ENCODE results near the gene ARHGAP22. TPM values are rescaled to one million over a fixed set of nuclear protein-coding genes. Genes with fewer than 3 reads are reported as not detected.

The ARHGAP22 gene
- total RNA-seq, 4 donors from 2014 or later, result 2.2 to 9.1 (median 4.8) TPM

DNA sequence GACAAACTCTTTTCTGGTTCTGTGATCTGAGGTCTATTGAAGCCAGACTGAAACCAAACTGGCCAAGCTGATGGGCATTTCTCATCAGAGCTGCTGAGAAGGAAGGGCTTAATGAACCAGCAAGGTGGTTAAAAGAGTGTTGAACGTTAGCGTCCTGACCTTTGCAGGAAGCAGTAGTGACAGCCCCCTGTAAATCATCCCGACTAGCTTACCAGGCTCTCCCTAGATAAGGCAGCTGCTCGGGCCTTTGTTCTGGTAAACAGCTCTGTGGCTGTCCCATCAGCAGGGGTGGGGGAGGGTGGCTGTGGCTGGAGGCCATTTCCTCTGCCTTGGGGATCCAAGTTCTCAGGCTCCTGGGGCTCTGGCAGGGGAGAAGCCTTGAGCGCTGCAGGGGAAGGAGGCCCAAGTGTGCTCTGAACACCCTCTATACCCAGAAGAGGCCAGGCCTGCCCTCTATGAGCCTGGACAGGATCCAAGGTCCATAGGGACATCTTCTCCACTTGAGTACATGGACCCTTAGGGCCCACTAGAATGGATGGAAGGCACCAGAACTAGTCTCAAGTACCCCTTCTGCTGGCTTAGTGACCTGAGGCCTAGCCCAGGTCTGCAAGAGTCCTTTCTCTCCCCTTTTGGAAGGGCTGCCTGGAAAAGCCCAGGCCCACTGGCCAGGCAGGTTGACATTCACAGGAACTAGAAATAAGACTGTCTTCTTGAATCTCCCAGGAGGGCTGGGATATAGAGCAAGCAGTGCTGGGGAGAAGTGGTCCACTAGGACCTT is 134.6 kb downstream of the ARHGAP22 start:
- H3K27me3 ChIP-seq, result peaks cover 0 to 36% (median 0%) of the 10 kb centered on the region in 4 donors
- TF ChIP-seq POLR2AphosphoS5 (IDR thresholded peaks at IDR 0.05), result no peak
- TF ChIP-seq, protein P1, sequence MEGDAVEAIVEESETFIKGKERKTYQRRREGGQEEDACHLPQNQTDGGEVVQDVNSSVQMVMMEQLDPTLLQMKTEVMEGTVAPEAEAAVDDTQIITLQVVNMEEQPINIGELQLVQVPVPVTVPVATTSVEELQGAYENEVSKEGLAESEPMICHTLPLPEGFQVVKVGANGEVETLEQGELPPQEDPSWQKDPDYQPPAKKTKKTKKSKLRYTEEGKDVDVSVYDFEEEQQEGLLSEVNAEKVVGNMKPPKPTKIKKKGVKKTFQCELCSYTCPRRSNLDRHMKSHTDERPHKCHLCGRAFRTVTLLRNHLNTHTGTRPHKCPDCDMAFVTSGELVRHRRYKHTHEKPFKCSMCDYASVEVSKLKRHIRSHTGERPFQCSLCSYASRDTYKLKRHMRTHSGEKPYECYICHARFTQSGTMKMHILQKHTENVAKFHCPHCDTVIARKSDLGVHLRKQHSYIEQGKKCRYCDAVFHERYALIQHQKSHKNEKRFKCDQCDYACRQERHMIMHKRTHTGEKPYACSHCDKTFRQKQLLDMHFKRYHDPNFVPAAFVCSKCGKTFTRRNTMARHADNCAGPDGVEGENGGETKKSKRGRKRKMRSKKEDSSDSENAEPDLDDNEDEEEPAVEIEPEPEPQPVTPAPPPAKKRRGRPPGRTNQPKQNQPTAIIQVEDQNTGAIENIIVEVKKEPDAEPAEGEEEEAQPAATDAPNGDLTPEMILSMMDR (IDR thresholded peaks at IDR 0.05), result no peak
- TF ChIP-seq POLR2A (IDR thresholded peaks at IDR 0.05; ENCODE audit: low read depth), result no peak
- TF ChIP-seq EP300 (IDR thresholded peaks at IDR 0.05), result no peak
- H3K9me3 ChIP-seq, result peaks cover 0 to 5% (median 0%) of the 10 kb centered on the region in 4 donors
- no peak overlapping the region for H3K4me3 ChIP-seq
- H3K36me3 ChIP-seq, result no peaks in the 10 kb centered on the region
- peaks cover 7 to 15% (median 15%) of the 10 kb centered on the region in 4 donors for H3K4me1 ChIP-seq
- H3K27ac ChIP-seq (replicated peaks in 1 of 4), result no peak overlapping the region
- DNase-seq (ENCODE audit: extremely low spot score), result no peak
- intact Hi-C loops (cut with DNase I), result no loop called here
- WGBS, result 84% methylated on average over 5 of the region's 5 CpGs

DNA sequence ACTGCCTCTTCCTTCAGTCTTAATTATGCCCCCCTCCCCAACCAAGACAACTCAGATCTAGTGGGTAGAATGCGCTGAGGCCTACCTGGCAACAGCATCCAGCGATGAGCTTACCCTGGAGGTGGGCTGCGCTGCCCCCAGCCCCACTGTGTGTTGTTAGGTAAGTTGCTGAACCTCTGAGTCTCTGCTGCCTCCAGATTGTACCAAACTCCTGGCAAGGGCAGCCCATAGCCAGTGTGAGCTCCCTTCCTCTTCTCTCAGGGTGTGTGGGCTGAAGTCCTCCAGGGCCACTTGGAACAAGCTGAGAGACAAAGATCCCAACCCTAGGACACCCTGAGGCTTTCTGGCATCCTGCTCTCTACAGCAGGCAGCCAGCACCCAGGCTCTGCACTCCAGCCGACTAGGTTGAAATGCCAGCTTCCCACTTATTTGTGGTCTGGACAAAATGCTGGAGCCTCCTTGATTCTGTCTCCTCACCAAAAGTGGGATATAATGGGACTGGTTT is 135.3 kb downstream of the ARHGAP22 start:
- Histone ChIP-seq H3K9me3 (peaks cover 0 to 5% (median 0%) of the 10 kb centered on the region in 4 donors), H3K27me3 (peaks cover 0 to 36% (median 0%) of the 10 kb centered on the region in 4 donors), H3K4me1 (peaks cover 11 to 22% (median 21%) of the 10 kb centered on the region in 4 donors), H3K4me3 (no peak overlapping the region), H3K36me3 (no peaks in the 10 kb centered on the region), H3K27ac (replicated peaks in 1 of 4) (no peak overlapping the region)
- 91% methylated on average over 3 of the region's 4 CpGs for WGBS
- TF ChIP-seq POLR2A (IDR thresholded peaks at IDR 0.05; ENCODE audit: low read depth) (no peak), POLR2AphosphoS5 (IDR thresholded peaks at IDR 0.05) (no peak), EP300 (IDR thresholded peaks at IDR 0.05) (no peak)
- TF ChIP-seq, protein P1 (IDR thresholded peaks at IDR 0.05), result no peak
- DNase-seq (ENCODE audit: extremely low spot score), result no peak
- intact Hi-C loops (cut with DNase I), result no loop called here

DNA sequence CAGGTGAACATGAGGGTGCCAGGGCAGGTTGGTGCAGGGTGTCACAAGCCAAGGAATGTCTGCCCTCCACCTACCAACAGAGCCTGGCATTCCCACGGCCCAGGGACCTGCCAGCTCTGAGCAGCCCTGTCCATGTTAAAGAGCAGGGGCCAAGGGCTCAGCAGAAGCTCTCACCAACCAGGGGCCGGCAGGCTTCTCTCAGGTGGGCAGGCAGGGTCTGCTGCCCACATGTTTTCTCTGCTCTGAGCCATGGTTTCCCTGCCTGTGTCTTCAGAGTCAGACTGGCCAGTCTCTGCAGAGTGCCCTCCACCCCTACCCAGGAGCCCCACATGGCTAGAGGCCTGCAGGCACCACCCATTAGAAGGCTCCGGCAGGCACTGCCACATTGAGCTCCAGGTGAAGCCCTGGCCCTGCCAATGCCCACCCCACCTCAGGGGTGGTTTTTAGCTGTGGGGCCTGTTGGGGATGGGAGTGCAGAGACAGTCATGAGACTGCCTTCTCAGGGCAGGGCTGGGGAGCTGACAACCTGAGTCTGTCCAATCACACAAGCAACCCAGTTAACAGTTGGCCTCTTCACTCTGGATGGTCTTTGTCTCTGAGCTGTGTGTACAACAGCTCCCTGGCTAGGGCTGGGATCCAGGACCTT is 135.9 kb downstream of the ARHGAP22 start:
- TF ChIP-seq, protein P1 (IDR thresholded peaks at IDR 0.05), result no peak
- no peak for TF ChIP-seq POLR2A (IDR thresholded peaks at IDR 0.05; ENCODE audit: low read depth)
- TF ChIP-seq POLR2AphosphoS5 (IDR thresholded peaks at IDR 0.05), result no peak
- TF ChIP-seq EP300 (IDR thresholded peaks at IDR 0.05), result no peak
- Histone ChIP-seq H3K9me3 (peaks cover 0 to 5% (median 0%) of the 10 kb centered on the region in 4 donors), H3K4me1 (peaks cover 11 to 22% (median 21%) of the 10 kb centered on the region in 4 donors), H3K27me3 (peaks cover 0 to 36% (median 0%) of the 10 kb centered on the region in 4 donors), H3K36me3 (no peaks in the 10 kb centered on the region), H3K4me3 (no peak overlapping the region), H3K27ac (replicated peaks in 1 of 4) (no peak overlapping the region)
- intact Hi-C loops (cut with DNase I), result no loop called here
- no peak for DNase-seq (ENCODE audit: extremely low spot score)
- WGBS, result 95% methylated on average over 3 of the region's 3 CpGs

DNA sequence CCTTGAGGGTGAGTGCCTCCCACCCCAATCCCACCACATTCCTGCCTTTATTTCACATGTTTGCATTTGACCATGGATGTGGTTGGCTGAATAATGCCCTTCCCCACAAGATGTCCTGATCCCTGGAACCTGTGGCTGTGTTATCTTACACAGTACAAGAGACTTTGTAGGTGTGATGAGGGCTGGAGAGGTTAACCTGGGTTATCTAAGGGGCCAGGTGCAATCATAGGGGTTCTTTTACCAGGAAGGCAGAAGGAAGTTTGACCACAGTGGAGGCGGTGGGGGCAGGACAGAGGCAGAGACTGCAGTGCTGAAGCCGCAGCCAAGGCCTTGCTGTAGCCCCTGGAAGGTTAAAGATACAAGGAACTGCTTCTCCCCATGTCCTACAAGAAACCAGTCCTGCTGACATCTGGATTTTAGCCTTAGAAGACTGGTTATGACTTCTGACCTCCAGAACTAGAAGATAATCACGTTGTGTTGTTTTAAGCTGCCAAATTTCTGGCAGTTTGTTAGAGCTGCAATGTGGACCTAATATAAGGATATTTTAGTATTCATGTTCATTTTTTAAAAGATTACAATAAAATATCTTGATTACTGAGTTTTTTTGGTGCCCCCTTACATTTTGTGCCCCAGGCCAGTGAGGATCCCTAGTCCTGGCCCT is 136.6 kb downstream of the ARHGAP22 start:
- 86% methylated on average over 3 of the region's 3 CpGs for WGBS
- Histone ChIP-seq H3K36me3 (no peaks in the 10 kb centered on the region), H3K9me3 (peaks cover 0 to 5% (median 0%) of the 10 kb centered on the region in 4 donors), H3K27me3 (peaks cover 0 to 36% (median 0%) of the 10 kb centered on the region in 4 donors), H3K4me3 (no peak overlapping the region), H3K27ac (replicated peaks in 1 of 4) (no peak overlapping the region), H3K4me1 (peaks cover 11 to 22% (median 21%) of the 10 kb centered on the region in 4 donors)
- TF ChIP-seq, protein P1 (IDR thresholded peaks at IDR 0.05), result no peak
- TF ChIP-seq POLR2A (IDR thresholded peaks at IDR 0.05; ENCODE audit: low read depth) (no peak), POLR2AphosphoS5 (IDR thresholded peaks at IDR 0.05) (no peak), EP300 (IDR thresholded peaks at IDR 0.05) (no peak)
- DNase-seq (ENCODE audit: extremely low spot score), result no peak
- intact Hi-C loops (cut with DNase I), result no loop called here
